Measurements from ENCODE around the gene LETM1. TPM values are rescaled to one million over a fixed set of nuclear protein-coding genes. Genes with fewer than 3 reads are reported as not detected.

Gene LETM1
- polyA plus RNA-seq, 1 donor (not counting 4 experiments of a cell fraction or from before 2014, with no cell fraction given) = 25.6 TPM

- Histone ChIP-seq H2AFZ (ENCODE audit: control insufficient read depth, low read length) (no peak overlapping the region), H3K4me2 (ENCODE audit: control insufficient read depth, extremely low read depth, insufficient read depth, low read depth, low read length) (no peak overlapping the region), H3K9ac (ENCODE audit: control insufficient read depth, extremely low read depth, insufficient read depth, low read length) (no peak overlapping the region), H3K9me3 (ENCODE audit: control insufficient read depth, low read depth, low read length) (no peaks in the 10 kb centered on the region), H3K4me1 (ENCODE audit: control insufficient read depth, extremely low read depth, insufficient read depth, low read length) (peaks cover 47% of the 10 kb centered on the region), H3K4me3 (ENCODE audit: control insufficient read depth in 2 of 3, extremely low read depth in 1 of 3, insufficient read depth in 2 of 3, low read depth in 1 of 3, low read length in 3 of 3) (no peak overlapping the region), H3K9me1 (ENCODE audit: control insufficient read depth, extremely low read depth, insufficient read depth, low read length) (no peaks in the 10 kb centered on the region), H4K20me1 (ENCODE audit: control insufficient read depth, extremely low read depth, insufficient read depth, low read length) (no peaks in the 10 kb centered on the region), H3K79me2 (ENCODE audit: control insufficient read depth, insufficient read depth, low read length) (no peaks in the 10 kb centered on the region), H3K27me3 (ENCODE audit: control insufficient read depth, extremely low read depth, insufficient read depth, low read length) (no peaks in the 10 kb centered on the region), H3K27ac (ENCODE audit: control insufficient read depth, insufficient read depth, low read length) (no peak overlapping the region), H3K36me3 (ENCODE audit: control insufficient read depth in 2 of 2, extremely low read depth in 1 of 2, insufficient read depth in 2 of 2, low read length in 2 of 2) (no peaks in the 10 kb centered on the region)
- TF ChIP-seq EZH2 (IDR thresholded peaks at IDR 0.05; ENCODE audit: low read length) (no peak), CTCF (optimal IDR thresholded peaks at IDR 0.05 in 1 of 3, IDR thresholded peaks at IDR 0.05 in 1 of 3, conservative IDR thresholded peaks at IDR 0.05 in 1 of 3; ENCODE audit: extremely low read depth in 1 of 3, insufficient read depth in 2 of 3, low read length in 3 of 3) (no peak)
- no peak for FAIRE-seq
- DNase-seq (ENCODE audit: low read depth, low spot score) = no peak
- dilution Hi-C loops (cut with MboI; ENCODE audit: extremely low pct_ligation_motif_present, low sequenced_read_pairs) = no loop called here
These were observed 86.3 kb downstream of the LETM1 start for GRCh38 chr4:1769692-1770091.

GRCh38 chr4:1768367-1769034 lies 87.5 kb downstream of the LETM1 start:
- Histone ChIP-seq H3K4me1 (ENCODE audit: control insufficient read depth, extremely low read depth, insufficient read depth, low read length) (peaks cover 42% of the 10 kb centered on the region), H3K4me2 (ENCODE audit: control insufficient read depth, extremely low read depth, insufficient read depth, low read depth, low read length) (peak overlapping the region; percentile 58), H3K27me3 (ENCODE audit: control insufficient read depth, extremely low read depth, insufficient read depth, low read length) (no peaks in the 10 kb centered on the region), H4K20me1 (ENCODE audit: control insufficient read depth, extremely low read depth, insufficient read depth, low read length) (no peaks in the 10 kb centered on the region), H3K9ac (ENCODE audit: control insufficient read depth, extremely low read depth, insufficient read depth, low read length) (no peak overlapping the region), H3K79me2 (ENCODE audit: control insufficient read depth, insufficient read depth, low read length) (no peaks in the 10 kb centered on the region), H2AFZ (ENCODE audit: control insufficient read depth, low read length) (no peak overlapping the region), H3K36me3 (ENCODE audit: control insufficient read depth in 2 of 2, extremely low read depth in 1 of 2, insufficient read depth in 2 of 2, low read length in 2 of 2) (no peaks in the 10 kb centered on the region), H3K9me1 (ENCODE audit: control insufficient read depth, extremely low read depth, insufficient read depth, low read length) (no peaks in the 10 kb centered on the region), H3K4me3 (ENCODE audit: control insufficient read depth in 2 of 3, extremely low read depth in 1 of 3, insufficient read depth in 2 of 3, low read depth in 1 of 3, low read length in 3 of 3) (no peak overlapping the region), H3K9me3 (ENCODE audit: control insufficient read depth, low read depth, low read length) (no peaks in the 10 kb centered on the region), H3K27ac (ENCODE audit: control insufficient read depth, insufficient read depth, low read length) (no peak overlapping the region)
- dilution Hi-C loops (cut with MboI; ENCODE audit: extremely low pct_ligation_motif_present, low sequenced_read_pairs) = no loop called here
- TF ChIP-seq CTCF (optimal IDR thresholded peaks at IDR 0.05 in 1 of 3, IDR thresholded peaks at IDR 0.05 in 1 of 3, conservative IDR thresholded peaks at IDR 0.05 in 1 of 3; ENCODE audit: extremely low read depth in 1 of 3, insufficient read depth in 2 of 3, low read length in 3 of 3) (no peak), EZH2 (IDR thresholded peaks at IDR 0.05; ENCODE audit: low read length) (no peak)
- FAIRE-seq (no peak), DNase-seq (ENCODE audit: low read depth, low spot score) (no peak)

All from keratinocyte (primary cell).